ENCODE data around the gene CIC. TPM values are rescaled to one million over a fixed set of nuclear protein-coding genes. Genes with fewer than 3 reads are reported as not detected.

The CIC gene
- total and polyA plus RNA-seq, 9 of the 15 experiments (the other 6 are each of a cell fraction or from before 2014, with no cell fraction given), result 0.07 to 44.7 (median 8.6) TPM

DNA sequence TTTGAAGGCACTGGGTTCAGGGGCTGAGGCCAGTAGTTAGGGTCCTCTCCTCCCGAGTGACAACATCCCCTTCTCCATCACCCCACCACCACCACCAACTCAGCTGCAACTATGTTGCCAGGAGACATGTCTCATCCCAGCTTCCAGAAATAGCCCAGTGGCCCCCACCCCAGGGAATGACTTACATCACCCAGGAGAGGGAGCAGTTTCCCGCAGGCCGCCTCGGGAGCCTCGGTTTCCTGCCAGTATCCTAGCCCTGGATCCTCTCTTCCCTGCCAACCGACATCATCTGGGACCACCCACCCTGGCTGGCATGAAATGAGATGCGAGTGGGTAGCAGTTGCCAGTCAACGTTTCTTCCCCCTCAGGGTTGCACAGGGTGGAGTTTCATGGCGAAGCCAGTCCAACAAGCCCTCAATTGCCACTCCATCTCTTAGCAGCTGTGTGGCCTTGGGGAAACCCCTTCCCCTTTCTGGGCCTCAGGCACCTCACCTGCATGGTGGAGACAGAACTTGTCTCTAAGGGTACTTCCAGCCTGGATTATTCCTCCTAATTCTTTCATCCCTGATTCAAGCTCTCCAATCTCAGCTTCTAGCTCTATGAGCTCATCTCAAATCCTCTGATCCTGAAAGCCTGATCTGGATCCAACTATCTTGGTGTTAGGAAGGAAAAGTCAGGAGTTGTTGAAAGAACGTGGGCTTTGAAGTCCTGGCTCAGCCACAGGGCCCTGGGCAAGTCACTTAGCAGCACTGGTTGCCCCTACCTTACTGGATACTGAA lies 22.7 kb upstream of the CIC start (continued):
- TF ChIP-seq RAD21 (CRISPR knock-in tag; conservative IDR thresholded peaks at IDR 0.05 in 1 of 2, IDR thresholded peaks at IDR 0.05 in 1 of 2) (peak; percentile 54 to 82), ZBTB11 (CRISPR knock-in tag; IDR thresholded peaks at IDR 0.05) (no peak), ZNF146 (CRISPR knock-in tag; IDR thresholded peaks at IDR 0.05; ENCODE audit: unreplicated experiment) (no peak), NCOA4 (IDR thresholded peaks at IDR 0.05; ENCODE audit: partially characterized antibody) (no peak), NFIC (IDR thresholded peaks at IDR 0.05) (0 out of 2 replicates have a peak, but pooled peaks have one; percentile 11), MCM2 (IDR thresholded peaks at IDR 0.05; ENCODE audit: low read depth) (no peak), ATF6 (CRISPR knock-in tag; IDR thresholded peaks at IDR 0.05) (no peak), CTBP1 (IDR thresholded peaks at IDR 0.05; ENCODE audit: borderline replicate concordance) (peak; percentile 71), POLR2G (IDR thresholded peaks at IDR 0.05; ENCODE audit: low read depth, low read length) (peak; percentile 39; the same call in 1 of the 2 replicates), POLR2AphosphoS2 (IDR thresholded peaks at IDR 0.05; ENCODE audit: low read length) (peak; percentile 84; the same call in 1 of the 2 replicates), RBBP5 (IDR thresholded peaks at IDR 0.05; ENCODE audit: borderline replicate concordance, insufficient read depth, low read length, poor library complexity, severe bottlenecking) (no peak), POU5F1 (IDR thresholded peaks at IDR 0.05; ENCODE audit: borderline replicate concordance, low read depth, low read length, partially characterized antibody) (no peak), PTTG1 (tag; IDR thresholded peaks at IDR 0.05; ENCODE audit: low read depth) (no peak), RB1 (IDR thresholded peaks at IDR 0.05; ENCODE audit: low read depth) (peak; percentile 33; the same call in 1 of the 2 replicates)
- TF ChIP-seq, protein P1, sequence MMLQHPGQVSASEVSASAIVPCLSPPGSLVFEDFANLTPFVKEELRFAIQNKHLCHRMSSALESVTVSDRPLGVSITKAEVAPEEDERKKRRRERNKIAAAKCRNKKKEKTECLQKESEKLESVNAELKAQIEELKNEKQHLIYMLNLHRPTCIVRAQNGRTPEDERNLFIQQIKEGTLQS (IDR thresholded peaks at IDR 0.05), result peak; percentile 41
- TF ChIP-seq, protein P1 (CRISPR knock-in tag; conservative IDR thresholded peaks at IDR 0.05), result no peak
- TF ChIP-seq, protein P2, sequence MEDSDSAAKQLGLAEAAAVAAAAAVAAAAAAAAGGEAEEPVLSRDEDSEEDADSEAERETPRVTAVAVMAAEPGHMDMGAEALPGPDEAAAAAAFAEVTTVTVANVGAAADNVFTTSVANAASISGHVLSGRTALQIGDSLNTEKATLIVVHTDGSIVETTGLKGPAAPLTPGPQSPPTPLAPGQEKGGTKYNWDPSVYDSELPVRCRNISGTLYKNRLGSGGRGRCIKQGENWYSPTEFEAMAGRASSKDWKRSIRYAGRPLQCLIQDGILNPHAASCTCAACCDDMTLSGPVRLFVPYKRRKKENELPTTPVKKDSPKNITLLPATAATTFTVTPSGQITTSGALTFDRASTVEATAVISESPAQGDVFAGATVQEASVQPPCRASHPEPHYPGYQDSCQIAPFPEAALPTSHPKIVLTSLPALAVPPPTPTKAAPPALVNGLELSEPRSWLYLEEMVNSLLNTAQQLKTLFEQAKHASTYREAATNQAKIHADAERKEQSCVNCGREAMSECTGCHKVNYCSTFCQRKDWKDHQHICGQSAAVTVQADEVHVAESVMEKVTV (CRISPR knock-in tag; IDR thresholded peaks at IDR 0.05), result peak; percentile 54; the same call in 1 of the 2 replicates
